GM21423 (cell line): Measurements from ENCODE around the gene SMTN.
"Not testable (repeated sequence)": the region's sequence is repeated elsewhere in the genome, so short reads cannot be mapped to it uniquely, and the experiment has no call there.

ENCODE experiments used
- ATAC-seq: cut with Tn5 transposase; IDR thresholded peaks from one replicate; pipeline ENCODE4 v1.9.1; 2021; ENCODE audit warnings: mild to moderate bottlenecking, moderate library complexity; ENCODE audit not compliant: unreplicated experiment

The SMTN gene

GRCh38 chr22:31069691-31070314, 11.3 kb upstream of the SMTN start:
- ATAC-seq = not testable (repeated sequence)

- not testable (repeated sequence) for ATAC-seq
These were observed 8.0 kb upstream of the SMTN start for GRCh38 chr22:31073125-31073524.

DNA sequence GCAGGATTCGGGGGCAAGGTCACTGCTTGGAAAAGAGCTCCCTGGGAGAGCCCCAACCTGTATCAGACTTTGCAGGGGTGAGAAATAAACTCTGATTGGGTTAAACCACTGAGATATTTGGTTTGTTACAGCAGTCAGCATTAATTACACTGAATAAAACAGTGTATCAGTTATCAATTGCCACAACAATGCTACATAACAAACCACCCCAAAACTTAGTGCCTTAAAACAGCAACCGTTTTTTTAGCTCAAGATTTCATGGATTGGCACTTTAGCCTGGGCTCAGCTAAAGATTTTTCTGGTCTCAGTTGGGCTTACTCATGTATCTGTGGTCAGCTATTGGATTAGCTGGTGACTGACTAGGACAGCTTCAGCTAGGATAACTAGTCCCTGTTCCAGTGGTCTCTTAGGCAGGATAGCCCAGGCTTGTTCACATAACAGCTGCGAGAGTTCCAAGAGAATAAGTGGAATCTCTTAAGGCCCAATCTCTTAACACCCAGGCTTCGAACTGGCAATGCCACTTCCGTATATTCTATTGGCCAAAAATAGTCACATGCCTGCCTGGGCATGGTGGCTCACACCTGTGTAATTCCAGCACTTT, 7.5 kb upstream of the SMTN start:
- ATAC-seq = not testable (repeated sequence)

DNA sequence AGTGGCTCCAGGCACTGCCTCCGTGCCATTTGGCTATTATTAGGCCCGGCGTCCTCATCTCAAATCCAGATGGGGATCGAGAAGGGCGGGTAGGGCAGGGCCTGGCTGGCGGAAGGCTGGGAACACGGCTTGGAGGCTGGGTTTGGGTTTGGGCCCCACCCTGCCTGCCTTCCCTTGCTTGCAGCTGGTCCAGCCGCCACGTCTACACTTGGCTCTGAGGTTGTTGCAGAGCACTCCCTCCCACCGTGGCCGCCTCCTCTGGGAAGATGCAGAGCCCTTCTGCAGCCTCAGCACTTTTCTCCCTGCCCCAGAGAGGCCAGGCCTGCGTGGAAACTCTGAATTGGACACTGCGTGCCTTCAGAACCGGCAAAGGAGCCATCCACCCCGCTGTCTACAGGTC, 5.2 kb upstream of the SMTN start:
- ATAC-seq = no peak

DNA sequence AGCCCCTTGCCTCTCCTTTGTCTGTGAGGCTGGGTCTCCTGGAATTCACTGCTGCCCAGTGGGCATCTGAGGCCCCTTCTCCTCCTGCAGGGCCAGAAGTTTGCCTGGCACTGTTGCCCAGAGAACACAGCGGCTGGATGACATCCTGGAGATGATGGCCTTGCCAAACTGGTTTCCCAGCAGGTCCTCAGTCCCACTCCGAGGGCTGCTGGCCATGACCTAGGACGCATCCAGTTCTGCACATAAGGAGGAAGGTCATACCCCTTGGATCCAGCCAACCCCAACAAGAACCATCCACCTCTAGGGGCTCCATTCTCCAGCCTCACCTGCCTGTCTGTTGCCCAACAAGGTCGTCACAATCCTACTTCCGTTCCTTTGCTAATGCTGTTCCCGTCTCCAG, 3.4 kb upstream of the SMTN start:
- ATAC-seq = no peak

DNA sequence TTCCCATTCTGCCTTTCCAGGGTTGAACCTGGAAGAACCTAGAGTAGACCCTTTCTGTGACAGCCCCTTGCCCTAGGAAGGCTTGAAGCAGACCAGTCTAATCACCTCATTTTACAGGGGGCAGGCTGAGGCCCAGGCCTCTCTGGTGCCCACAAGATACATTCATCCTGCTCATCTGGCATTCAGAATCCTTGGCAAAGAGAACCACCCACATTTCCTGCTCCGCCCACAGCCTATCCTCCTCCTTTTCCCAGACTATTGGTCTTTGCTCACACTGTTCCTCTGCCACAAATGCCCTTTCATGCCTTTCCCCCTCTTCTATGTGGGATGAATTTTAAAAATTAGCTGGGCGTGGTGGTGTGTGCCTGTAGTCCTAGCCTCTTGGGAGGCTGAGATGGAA, 2.7 kb upstream of the SMTN start:
- not testable (repeated sequence) for ATAC-seq

DNA sequence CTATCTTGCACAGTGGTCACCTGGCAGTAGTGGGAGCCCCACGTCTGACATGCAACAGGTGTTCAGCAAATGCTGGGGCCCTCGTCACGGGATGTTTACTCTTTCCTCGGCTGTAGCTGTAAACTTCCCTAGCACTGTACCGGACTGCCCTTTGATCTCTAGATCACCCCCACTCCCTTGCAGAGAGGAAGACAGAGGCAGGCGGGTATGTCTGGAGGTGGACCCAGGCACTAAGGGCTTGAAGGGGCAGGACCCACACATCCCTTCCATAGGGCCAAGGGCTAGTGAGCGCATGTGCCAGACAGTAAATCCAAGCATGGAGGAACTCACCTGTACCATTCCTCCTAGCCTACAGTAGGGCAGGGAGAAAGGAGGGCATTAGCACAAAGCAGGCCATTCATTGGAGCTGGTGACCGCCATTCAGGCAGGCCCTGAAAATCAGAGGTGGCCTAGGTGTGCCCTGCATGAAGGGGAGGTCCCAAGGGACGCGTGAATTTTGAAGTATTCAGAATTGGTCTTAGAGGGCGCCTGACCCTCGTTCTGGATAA, 1.9 kb upstream of the SMTN start:
- ATAC-seq = no peak

- no peak for ATAC-seq
These were observed 812 bp upstream of the SMTN start for GRCh38 chr22:31080164-31080847.

DNA sequence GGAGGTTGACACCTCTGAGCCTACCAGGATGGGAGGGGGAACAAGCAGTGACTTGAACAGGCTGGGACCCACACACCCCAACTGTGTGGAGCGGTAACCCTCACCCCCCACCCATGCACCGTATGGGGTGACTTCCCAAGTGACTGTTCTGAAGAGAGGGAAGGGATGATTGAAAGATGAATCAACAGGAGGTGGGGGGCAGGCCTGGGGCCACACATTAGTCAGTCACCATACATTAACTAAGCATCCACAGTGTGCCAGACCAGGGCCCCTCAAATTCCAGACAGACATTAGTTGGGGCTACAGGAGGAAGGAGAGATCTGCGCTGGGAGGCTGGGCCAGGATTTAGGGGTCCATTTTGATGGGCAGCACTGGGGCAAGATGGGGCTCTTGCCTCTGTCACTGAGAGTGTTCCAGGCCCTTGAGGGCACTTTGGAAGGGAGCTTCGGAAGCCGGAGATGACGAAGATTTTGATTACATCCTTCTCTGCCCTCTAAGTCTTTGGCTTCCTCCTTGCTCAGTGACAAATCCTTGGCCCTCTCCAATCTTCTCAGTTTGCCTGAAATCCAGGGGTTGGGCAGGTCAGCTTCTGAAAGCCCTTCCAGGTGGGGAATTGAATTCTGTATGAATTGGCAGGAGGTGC, 966 bp downstream of the SMTN start:
- ATAC-seq = no peak

DNA sequence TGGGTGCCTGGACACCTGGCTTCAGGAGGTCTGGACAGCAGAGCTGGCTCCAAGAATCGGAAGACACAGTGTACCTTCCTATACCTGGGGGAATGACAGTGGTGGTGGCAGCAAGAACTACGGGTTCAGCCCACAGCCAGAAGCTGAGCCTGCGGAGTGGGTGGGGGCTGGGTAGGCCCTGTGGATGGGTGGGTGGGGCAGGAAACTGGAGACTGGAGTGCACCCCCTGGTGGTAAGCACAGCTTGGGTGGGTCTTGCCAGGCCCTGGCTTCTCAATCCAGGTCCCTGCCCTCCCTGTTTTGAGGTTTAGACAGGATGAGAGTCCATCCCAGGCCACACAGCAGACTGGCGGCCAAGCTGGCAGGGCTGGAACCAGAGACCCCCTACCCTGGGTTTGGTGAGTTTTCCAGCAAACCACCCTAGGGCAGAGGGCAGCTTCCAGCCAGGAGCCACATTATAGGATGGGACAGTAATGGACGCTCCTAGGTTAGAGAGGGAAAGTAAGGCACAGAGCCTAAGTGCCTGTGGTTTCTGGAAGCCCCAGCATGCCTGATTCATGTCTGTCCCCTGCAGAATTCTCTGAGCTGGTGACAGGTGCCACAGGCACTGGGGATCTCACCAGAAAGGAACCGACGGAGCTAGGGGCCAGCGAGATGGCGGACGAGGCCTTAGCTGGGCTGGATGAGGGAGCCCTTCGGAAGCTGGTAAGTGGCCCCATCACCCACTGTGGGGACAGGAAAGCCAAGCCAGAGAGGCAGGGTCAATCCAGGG, 1.7 kb downstream of the SMTN start:
- ATAC-seq = no peak

- no peak for ATAC-seq
These were observed 2.3 kb downstream of the SMTN start for GRCh38 chr22:31083377-31083768.

DNA sequence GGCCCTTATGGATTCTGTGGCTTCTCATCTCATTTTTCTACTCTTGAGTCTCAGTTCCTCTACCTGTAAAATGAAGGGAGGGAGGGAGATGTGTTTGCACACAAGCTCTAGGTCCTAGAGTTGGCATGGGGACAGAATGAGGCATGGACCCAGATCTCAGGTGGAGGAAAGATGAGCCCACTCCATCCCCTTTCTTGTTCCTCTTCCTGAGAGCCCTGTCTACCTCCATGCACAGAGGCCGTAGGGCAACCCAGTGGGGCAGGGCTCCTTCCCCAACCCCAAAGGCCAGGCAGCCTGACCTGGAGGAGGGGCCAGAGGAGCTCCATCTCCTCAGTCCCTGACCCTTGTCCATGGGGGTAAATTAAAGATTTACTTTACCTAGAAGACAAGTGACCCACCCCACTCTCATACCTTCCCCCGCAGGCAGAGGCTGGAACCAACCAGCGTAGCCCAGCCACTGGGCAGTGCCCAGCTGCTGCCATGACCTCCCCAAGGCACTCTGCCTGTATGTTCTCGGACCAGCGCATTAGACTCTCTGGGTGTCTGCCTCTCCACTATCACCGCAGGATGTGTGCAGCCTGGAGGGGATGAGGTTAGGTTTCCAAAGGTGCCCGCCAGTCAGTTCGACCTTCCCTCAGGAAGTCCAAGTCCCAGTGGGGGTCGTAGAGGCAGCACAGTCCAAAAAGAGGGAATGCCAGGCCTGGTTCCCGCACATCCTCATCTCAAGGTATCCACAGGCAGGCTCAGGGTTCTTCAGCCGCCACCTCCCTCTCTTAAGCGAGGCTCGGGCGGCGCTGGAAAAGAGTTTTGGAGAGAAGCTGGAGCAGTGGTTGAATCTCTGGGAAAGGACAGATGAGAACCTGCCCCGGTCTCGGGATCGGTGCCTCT, 3.0 kb downstream of the SMTN start:
- no peak for ATAC-seq

GRCh38 chr22:31084811-31085492, 3.8 kb downstream of the SMTN start:
- peak; percentile 61 for ATAC-seq

DNA sequence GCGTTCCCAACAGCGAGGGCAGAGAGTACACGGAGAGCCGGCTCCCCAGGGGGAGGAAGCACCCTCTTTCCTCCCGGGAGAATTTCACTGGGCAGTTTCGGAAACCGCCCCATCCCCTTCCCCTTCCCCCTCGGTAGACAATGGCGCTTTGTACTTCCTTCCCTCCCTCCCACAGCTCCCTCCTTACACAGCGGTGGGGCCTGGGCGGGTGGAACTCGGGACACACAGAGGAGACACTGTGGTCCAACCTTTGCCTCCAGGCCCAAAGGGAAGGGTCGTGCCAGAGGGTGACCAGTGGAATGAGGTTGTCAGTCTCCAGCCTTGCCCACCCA, 4.3 kb downstream of the SMTN start:
- ATAC-seq = no peak

GRCh38 chr22:31085928-31086327, 4.8 kb downstream of the SMTN start:
- ATAC-seq = no peak

DNA sequence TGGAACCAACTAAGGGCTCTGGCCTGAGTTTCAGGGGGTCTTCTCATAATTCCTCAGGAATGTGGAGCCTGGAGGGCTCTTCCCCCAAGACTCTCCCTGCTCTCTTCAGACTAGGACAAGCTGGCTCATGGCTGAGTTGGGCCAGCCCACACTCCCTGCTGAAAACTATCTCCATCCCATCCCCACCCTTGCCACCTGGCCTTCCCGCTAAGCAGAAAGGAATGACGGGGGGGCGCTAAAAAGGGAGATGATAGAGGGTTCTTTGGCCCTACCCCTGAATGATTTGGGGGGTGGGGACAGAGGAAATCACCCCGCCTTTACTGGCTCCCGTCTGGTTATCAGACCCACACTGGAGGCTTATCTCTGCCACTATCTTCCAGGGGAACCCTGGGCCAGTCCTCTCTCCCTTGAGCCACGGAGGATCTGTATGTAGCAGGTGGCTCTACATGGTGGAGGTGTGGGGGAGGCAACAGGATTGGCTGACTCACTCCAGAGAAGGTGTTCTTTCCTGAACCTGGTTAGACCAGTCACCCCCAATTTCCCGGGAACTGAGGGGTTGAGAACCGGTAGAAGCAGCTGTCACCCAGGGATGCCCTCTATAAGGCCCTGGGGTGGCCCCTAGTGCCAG, 5.7 kb downstream of the SMTN start:
- ATAC-seq = no peak

DNA sequence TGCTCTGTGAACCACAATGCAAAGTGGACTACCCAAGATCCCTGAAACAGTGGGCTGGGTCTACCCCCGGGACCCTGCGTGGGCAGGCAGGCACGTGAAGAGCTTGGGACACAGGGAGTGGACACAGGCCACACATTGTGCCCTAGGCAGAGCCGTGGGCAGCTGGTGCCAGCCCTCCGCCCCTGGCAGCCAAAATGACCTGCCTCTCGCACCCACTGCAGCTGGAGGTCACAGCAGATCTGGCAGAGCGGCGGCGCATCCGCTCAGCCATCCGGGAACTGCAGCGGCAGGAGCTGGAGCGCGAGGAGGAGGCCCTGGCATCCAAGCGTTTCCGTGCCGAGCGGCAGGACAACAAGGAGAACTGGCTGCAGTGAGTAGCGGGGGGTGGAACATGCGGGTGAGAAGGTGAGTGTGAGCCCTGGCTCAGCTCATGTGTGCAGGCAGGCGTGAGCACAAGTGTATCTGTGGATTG, 6.7 kb downstream of the SMTN start:
- ATAC-seq = no peak

DNA sequence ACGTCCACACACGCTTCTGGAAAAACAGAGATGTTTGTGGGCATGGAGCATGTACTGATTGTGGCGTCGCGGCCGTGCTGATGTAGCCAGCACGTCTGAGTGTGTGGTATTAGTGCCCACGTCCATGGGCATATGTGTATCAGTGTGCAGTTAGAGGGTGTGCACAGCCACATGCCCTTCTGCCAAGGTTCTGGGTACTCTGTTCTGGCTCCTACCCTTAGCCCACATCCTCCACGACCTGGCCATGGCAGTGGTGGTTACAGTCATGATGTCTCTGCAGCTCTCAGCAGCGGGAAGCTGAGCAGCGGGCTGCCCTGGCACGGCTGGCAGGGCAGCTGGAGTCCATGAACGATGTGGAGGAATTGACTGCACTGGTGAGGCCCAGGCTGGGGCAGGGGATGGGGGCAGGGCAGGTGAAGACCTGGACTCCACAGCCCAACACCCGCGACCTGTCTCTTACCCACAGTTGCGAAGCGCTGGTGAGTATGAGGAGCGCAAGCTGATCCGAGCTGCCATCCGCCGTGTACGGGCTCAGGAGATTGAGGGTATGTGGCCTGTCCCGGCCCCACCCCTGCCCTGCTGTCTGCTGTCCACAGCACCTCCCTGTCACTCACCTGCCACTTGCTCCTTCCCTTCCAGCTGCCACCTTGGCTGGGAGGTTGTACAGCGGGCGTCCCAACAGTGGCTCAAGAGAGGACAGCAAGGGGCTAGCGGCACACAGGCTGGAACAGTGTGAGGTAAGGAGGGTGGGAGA, 7.3 kb downstream of the SMTN start:
- no peak for ATAC-seq
